Psoas muscle (tissue), 8 donors: Measurements from ENCODE around the gene DEDD. TPM values are rescaled to one million over a fixed set of nuclear protein-coding genes. Genes with fewer than 3 reads are reported as not detected.

Experiments
- ATAC-seq, 4 donors: fragments of 200-7000 bp; cut with Tn5 transposase; one replicate each; pipeline ENCODE4 v1.9.1; 2020; ENCODE audit warnings: moderate library complexity in 3 of 4, mild to moderate bottlenecking in 2 of 4
- DNase-seq, 2 donors: peaks; one replicate each; pipeline ENCODE4 v3.0.0-alpha.2; 2020
- H3K27ac ChIP-seq: fragments of 200-600 bp; one replicate; pipeline ENCODE4 v1.8.0; 2022
- H3K27me3 ChIP-seq, 3 donors: fragments of 200-600 bp in 1 of 3; one replicate each; pipeline versions ENCODE4 v1.6.1 to v1.8.0; 2013 to 2022; ENCODE audit warnings: low read length in 2 of 3, mild to moderate bottlenecking in 2 of 3, moderate library complexity in 1 of 3; ENCODE audit not compliant: insufficient read depth in 3 of 3
- H3K36me3 ChIP-seq, 2 donors: fragments of 200-600 bp in 1 of 2; one replicate each; pipeline versions ENCODE4 v1.6.1 to v1.8.0; 2013 to 2022; ENCODE audit warnings: low read depth in 1 of 2, mild to moderate bottlenecking in 1 of 2, moderate library complexity in 1 of 2; ENCODE audit not compliant: insufficient read depth in 1 of 2
- H3K4me1 ChIP-seq: fragments of 200-600 bp; one replicate; pipeline ENCODE4 v1.8.0; 2022
- H3K4me3 ChIP-seq: fragments of 200-600 bp; one replicate; pipeline ENCODE4 v1.8.0; 2022; ENCODE audit warnings: mild to moderate bottlenecking
- H3K9me3 ChIP-seq: fragments of 200-600 bp; one replicate; pipeline ENCODE4 v1.8.0; 2022
- CTCF ChIP-seq: fragments of 200-600 bp; IDR thresholded peaks from one replicate; pipeline ENCODE4 v1.8.0; 2022; ENCODE audit warnings: antibody characterized with exemption
- WGBS, 3 donors: extraction: QIAGEN DNeasy Blood & Tissue Kit; methylation state at CpG; one replicate each; pipeline versions ENCODE4 v1.1.6 to v1.1.7; 2013; 5-methylcytosine and 5-hydroxymethylcytosine counted together
- intact Hi-C, 2 donors: fragments of 100-400 bp; cut with DNase I; formaldehyde crosslinking; loops; one replicate each; pipeline versions ENCODE4 v1.11.0 to v1.14.2; 2022
- polyA plus RNA-seq, 3 donors: library from polyadenylated mRNA; stranded (reverse); fragments of 200-250 nt; gene quantifications; one replicate each; pipeline ENCODE4 v1.2.3, GENCODE V29; 2013
- total RNA-seq, 4 donors: library from RNA; stranded (reverse); fragmentation: NEBNext Ultra II Directional in 2 of 4; extraction: Animal tissue kit (Norgen Biotek cat#: 25700) in 2 of 4; gene quantifications; one replicate each; pipeline versions ENCODE4 v1.2.1 to v1.2.4, GENCODE V29; 2021 to 2023
- donor health status: healthy with polysubstance abuse.
- donor health status: DM: no; HTN: no; CAD: no; lungs with moderate emphysema.
- donor health status: Bipolar disorder and iron deficiency.
- donor health status: healthy.
- donor health status: DM: yes; HTN: yes; CAD: no.
- donor health status: DM: no; HTN: no; CAD: no.
- donor health status: DM: no; HTN: no; CAD: no.
- donor health status: DM: yes; HTN: yes; CAD: no.

Gene DEDD
- total and polyA plus RNA-seq, 7 donors: 30.4 to 70.8 (median 57.7) TPM

GRCh38 chr1:161071886-161072371 is 60.5 kb downstream of the DEDD start:
- Histone ChIP-seq H3K9me3 (no peaks in the 10 kb centered on the region), H3K4me1 (no peaks in the 10 kb centered on the region), H3K27me3 (no peaks in the 10 kb centered on the region), H3K4me3 (no peak overlapping the region), H3K36me3 (no peaks in the 10 kb centered on the region), H3K27ac (no peak overlapping the region)
- ATAC-seq (peak; percentile 33 to 67 (median 55)), DNase-seq (peak; percentile 59 to 72)
- WGBS, 3 donors: 64 to 70% (median 69%) methylated on average over 9 of the region's 9 CpGs
- peak; percentile 44 for TF ChIP-seq CTCF
- intact Hi-C loops: loop anchor here in 1 of 2 donors (5.0 kb wide), 1 partner anchor 65 kb away; no protein-coding TSS in a partner anchor

Other genes with a start within 250 kb of the DEDD start
- gene ITLN1, start 247.5 kb downstream of the DEDD start, total RNA-seq: 1 to 10 TPM in 1 of 4 donors, under 1 TPM in 2, not detected in 1; 0.47 to 2.6 (median 0.63) TPM
- gene ITLN1, start 247.5 kb downstream of the DEDD start, polyA plus RNA-seq: 1 to 10 TPM in 1 of 3 donors, under 1 TPM in 2; 0.09 to 1.8 (median 0.84) TPM
- not detected for gene ITLN2, start 177.9 kb downstream of the DEDD start, total RNA-seq
- not detected for gene ITLN2, start 177.9 kb downstream of the DEDD start, polyA plus RNA-seq
- 10 to 100 TPM in 1 of 4 donors, 1 to 10 TPM in 3; 5.1 to 13.8 (median 8.6) TPM for gene F11R, start 111.5 kb downstream of the DEDD start, total RNA-seq
- gene F11R, start 111.5 kb downstream of the DEDD start, polyA plus RNA-seq: 1 to 10 TPM; 2.9 to 5.2 (median 3.6) TPM
- 10 to 100 TPM in 2 of 4 donors, 1 to 10 TPM in 2; 2.5 to 33.9 (median 8.2) TPM for gene TSTD1, start 93.7 kb downstream of the DEDD start, total RNA-seq
- gene TSTD1, start 93.7 kb downstream of the DEDD start, polyA plus RNA-seq: 10 to 100 TPM in 2 of 3 donors, 1 to 10 TPM in 1; 9.3 to 20.5 (median 10.4) TPM
- gene USF1, start 86.7 kb downstream of the DEDD start, total RNA-seq: 10 to 100 TPM; 29.8 to 50.6 (median 37.3) TPM
- gene USF1, start 86.7 kb downstream of the DEDD start, polyA plus RNA-seq: 10 to 100 TPM; 40.0 to 68.1 (median 58.8) TPM
- gene ARHGAP30, start 62.8 kb downstream of the DEDD start, total RNA-seq: 1 to 10 TPM; 1.6 to 3.3 (median 1.8) TPM
- gene ARHGAP30, start 62.8 kb downstream of the DEDD start, polyA plus RNA-seq: under 1 TPM; 0.44 to 0.73 (median 0.47) TPM
- gene NECTIN4, start 43.1 kb downstream of the DEDD start, total RNA-seq: not detected
- under 1 TPM in 2 of 3 donors, not detected in 1; 0.01 to 0.03 TPM for gene NECTIN4, start 43.1 kb downstream of the DEDD start, polyA plus RNA-seq
- 1 to 10 TPM; 1.4 to 5.9 (median 3.5) TPM for gene KLHDC9, start 34.3 kb downstream of the DEDD start, total RNA-seq
- 1 to 10 TPM in 2 of 3 donors, under 1 TPM in 1; 0.34 to 2.7 (median 1.8) TPM for gene KLHDC9, start 34.3 kb downstream of the DEDD start, polyA plus RNA-seq
- 100 to 1,000 TPM in 3 of 4 donors, 10 to 100 TPM in 1; 60.2 to 144 (median 124) TPM for gene PFDN2, start 14.6 kb downstream of the DEDD start, total RNA-seq
- gene PFDN2, start 14.6 kb downstream of the DEDD start, polyA plus RNA-seq: 100 to 1,000 TPM; 191 to 759 (median 235) TPM
- gene NIT1, start 14.6 kb downstream of the DEDD start, total RNA-seq: 10 to 100 TPM; 20.1 to 43.8 (median 28.5) TPM
- 10 to 100 TPM; 24.0 to 39.9 (median 30.7) TPM for gene NIT1, start 14.6 kb downstream of the DEDD start, polyA plus RNA-seq
- gene UFC1, start 21.3 kb upstream of the DEDD start, total RNA-seq: 10 to 100 TPM; 56.6 to 76.2 (median 63.9) TPM
- gene UFC1, start 21.3 kb upstream of the DEDD start, polyA plus RNA-seq: 100 to 1,000 TPM in 1 of 3 donors, 10 to 100 TPM in 2; 98.2 to 141 (median 99.6) TPM
- gene USP21, start 26.8 kb upstream of the DEDD start, total RNA-seq: 10 to 100 TPM; 13.4 to 26.5 (median 23.2) TPM
- gene USP21, start 26.8 kb upstream of the DEDD start, polyA plus RNA-seq: 10 to 100 TPM; 16.7 to 47.3 (median 22.9) TPM
- 10 to 100 TPM in 1 of 4 donors, 1 to 10 TPM in 3; 4.8 to 12.8 (median 6.9) TPM for gene PPOX, start 33.8 kb upstream of the DEDD start, total RNA-seq
- gene PPOX, start 33.8 kb upstream of the DEDD start, polyA plus RNA-seq: 10 to 100 TPM in 1 of 3 donors, 1 to 10 TPM in 2; 6.0 to 13.1 (median 7.5) TPM
- 10 to 100 TPM; 16.3 to 32.8 (median 28.9) TPM for gene B4GALT3, start 44.8 kb upstream of the DEDD start, total RNA-seq
- 10 to 100 TPM; 29.3 to 48.1 (median 30.9) TPM for gene B4GALT3, start 44.8 kb upstream of the DEDD start, polyA plus RNA-seq
- 1 to 10 TPM; 1.3 to 8.9 (median 5.2) TPM for gene ADAMTS4, start 66.4 kb upstream of the DEDD start, total RNA-seq
- gene ADAMTS4, start 66.4 kb upstream of the DEDD start, polyA plus RNA-seq: 1 to 10 TPM in 1 of 3 donors, under 1 TPM in 2; 0.88 to 1.3 (median 0.92) TPM
- gene NDUFS2, start 69.7 kb upstream of the DEDD start, total RNA-seq: 100 to 1,000 TPM; 204 to 336 (median 272) TPM
- gene NDUFS2, start 69.7 kb upstream of the DEDD start, polyA plus RNA-seq: 100 to 1,000 TPM; 207 to 270 (median 232) TPM
- 10 to 100 TPM in 2 of 4 donors, 1 to 10 TPM in 2; 3.3 to 11.3 (median 9.7) TPM for gene FCER1G, start 82.6 kb upstream of the DEDD start, total RNA-seq
- 10 to 100 TPM in 2 of 3 donors, 1 to 10 TPM in 1; 8.3 to 23.5 (median 12.4) TPM for gene FCER1G, start 82.6 kb upstream of the DEDD start, polyA plus RNA-seq
- gene APOA2, start 91.0 kb upstream of the DEDD start, total RNA-seq: under 1 TPM in 1 of 4 donors, not detected in 3; 0.86 TPM
- not detected for gene APOA2, start 91.0 kb upstream of the DEDD start, polyA plus RNA-seq
- 10 to 100 TPM; 10.0 to 39.2 (median 27.5) TPM for gene TOMM40L, start 93.4 kb upstream of the DEDD start, total RNA-seq
- gene TOMM40L, start 93.4 kb upstream of the DEDD start, polyA plus RNA-seq: 10 to 100 TPM; 26.4 to 38.3 (median 32.4) TPM
- gene NR1I3, start 105.5 kb upstream of the DEDD start, total RNA-seq: not detected
- under 1 TPM; 0.17 to 0.42 (median 0.25) TPM for gene NR1I3, start 105.5 kb upstream of the DEDD start, polyA plus RNA-seq
- under 1 TPM in 1 of 4 donors, not detected in 3; 0.45 TPM for gene PCP4L1, start 126.1 kb upstream of the DEDD start, total RNA-seq
- under 1 TPM; 0.21 to 0.28 (median 0.25) TPM for gene PCP4L1, start 126.1 kb upstream of the DEDD start, polyA plus RNA-seq
- 1 to 10 TPM in 2 of 4 donors, under 1 TPM in 2; 0.30 to 2.6 (median 1.2) TPM for gene MPZ, start 177.3 kb upstream of the DEDD start, total RNA-seq
- gene MPZ, start 177.3 kb upstream of the DEDD start, polyA plus RNA-seq: 1 to 10 TPM; 1.0 to 2.4 (median 1.9) TPM
- 100 to 1,000 TPM; 230 to 354 (median 261) TPM for gene SDHC, start 181.7 kb upstream of the DEDD start, total RNA-seq
- 100 to 1,000 TPM; 183 to 362 (median 220) TPM for gene SDHC, start 181.7 kb upstream of the DEDD start, polyA plus RNA-seq
- gene CFAP126, start 235.2 kb upstream of the DEDD start, total RNA-seq: not detected
- gene CFAP126, start 235.2 kb upstream of the DEDD start, polyA plus RNA-seq: under 1 TPM in 1 of 3 donors, not detected in 2; 0.16 TPM